Measurements from ENCODE around the gene ATP9B.

DNA sequence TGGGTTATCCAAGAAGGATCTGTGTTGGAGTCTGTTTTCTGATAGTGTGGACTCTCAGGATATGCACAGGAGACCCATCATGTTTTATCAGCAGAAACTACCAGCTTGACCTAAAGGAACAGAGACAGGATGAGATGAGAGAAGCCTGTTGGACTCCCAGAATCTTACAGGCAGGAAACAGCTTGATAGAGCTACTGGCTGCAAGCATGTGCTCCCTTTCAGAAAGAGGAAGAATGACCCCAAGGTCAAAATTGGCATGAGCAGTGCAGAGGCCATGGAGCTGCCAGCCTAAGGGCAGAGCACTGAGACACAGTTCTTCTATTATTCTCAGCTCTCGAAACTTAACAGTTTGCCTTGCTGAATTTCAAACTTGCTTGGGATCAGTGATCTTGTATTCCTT, 191.3 kb downstream of the ATP9B start:
- TF ChIP-seq, protein P1, sequence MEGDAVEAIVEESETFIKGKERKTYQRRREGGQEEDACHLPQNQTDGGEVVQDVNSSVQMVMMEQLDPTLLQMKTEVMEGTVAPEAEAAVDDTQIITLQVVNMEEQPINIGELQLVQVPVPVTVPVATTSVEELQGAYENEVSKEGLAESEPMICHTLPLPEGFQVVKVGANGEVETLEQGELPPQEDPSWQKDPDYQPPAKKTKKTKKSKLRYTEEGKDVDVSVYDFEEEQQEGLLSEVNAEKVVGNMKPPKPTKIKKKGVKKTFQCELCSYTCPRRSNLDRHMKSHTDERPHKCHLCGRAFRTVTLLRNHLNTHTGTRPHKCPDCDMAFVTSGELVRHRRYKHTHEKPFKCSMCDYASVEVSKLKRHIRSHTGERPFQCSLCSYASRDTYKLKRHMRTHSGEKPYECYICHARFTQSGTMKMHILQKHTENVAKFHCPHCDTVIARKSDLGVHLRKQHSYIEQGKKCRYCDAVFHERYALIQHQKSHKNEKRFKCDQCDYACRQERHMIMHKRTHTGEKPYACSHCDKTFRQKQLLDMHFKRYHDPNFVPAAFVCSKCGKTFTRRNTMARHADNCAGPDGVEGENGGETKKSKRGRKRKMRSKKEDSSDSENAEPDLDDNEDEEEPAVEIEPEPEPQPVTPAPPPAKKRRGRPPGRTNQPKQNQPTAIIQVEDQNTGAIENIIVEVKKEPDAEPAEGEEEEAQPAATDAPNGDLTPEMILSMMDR (IDR thresholded peaks at IDR 0.05; ENCODE audit: low read depth, low read length, missing input control) = no peak
- TF ChIP-seq ATF3 (IDR thresholded peaks at IDR 0.05) (no peak), TAF1 (conservative IDR thresholded peaks at IDR 0.05) (no peak), YY1 (IDR thresholded peaks at IDR 0.05) (no peak), SP1 (IDR thresholded peaks at IDR 0.05) (no peak), EGR1 (IDR thresholded peaks at IDR 0.05; ENCODE audit: low read depth in 2 of 2) (no peak), JUND (IDR thresholded peaks at IDR 0.05) (no peak)
- TF ChIP-seq, protein P2, sequence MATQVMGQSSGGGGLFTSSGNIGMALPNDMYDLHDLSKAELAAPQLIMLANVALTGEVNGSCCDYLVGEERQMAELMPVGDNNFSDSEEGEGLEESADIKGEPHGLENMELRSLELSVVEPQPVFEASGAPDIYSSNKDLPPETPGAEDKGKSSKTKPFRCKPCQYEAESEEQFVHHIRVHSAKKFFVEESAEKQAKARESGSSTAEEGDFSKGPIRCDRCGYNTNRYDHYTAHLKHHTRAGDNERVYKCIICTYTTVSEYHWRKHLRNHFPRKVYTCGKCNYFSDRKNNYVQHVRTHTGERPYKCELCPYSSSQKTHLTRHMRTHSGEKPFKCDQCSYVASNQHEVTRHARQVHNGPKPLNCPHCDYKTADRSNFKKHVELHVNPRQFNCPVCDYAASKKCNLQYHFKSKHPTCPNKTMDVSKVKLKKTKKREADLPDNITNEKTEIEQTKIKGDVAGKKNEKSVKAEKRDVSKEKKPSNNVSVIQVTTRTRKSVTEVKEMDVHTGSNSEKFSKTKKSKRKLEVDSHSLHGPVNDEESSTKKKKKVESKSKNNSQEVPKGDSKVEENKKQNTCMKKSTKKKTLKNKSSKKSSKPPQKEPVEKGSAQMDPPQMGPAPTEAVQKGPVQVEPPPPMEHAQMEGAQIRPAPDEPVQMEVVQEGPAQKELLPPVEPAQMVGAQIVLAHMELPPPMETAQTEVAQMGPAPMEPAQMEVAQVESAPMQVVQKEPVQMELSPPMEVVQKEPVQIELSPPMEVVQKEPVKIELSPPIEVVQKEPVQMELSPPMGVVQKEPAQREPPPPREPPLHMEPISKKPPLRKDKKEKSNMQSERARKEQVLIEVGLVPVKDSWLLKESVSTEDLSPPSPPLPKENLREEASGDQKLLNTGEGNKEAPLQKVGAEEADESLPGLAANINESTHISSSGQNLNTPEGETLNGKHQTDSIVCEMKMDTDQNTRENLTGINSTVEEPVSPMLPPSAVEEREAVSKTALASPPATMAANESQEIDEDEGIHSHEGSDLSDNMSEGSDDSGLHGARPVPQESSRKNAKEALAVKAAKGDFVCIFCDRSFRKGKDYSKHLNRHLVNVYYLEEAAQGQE (IDR thresholded peaks at IDR 0.05) = no peak

All from liver (tissue), 3 donors.